Measurements from ENCODE around the gene ZBTB5. TPM values are rescaled to one million over a fixed set of nuclear protein-coding genes. Genes with fewer than 3 reads are reported as not detected.

Gene ZBTB5
- total and polyA plus RNA-seq, 2 of the 13 experiments (the other 11 are each of a cell fraction or from before 2014, with no cell fraction given): 12.5 to 20.5 TPM

DNA sequence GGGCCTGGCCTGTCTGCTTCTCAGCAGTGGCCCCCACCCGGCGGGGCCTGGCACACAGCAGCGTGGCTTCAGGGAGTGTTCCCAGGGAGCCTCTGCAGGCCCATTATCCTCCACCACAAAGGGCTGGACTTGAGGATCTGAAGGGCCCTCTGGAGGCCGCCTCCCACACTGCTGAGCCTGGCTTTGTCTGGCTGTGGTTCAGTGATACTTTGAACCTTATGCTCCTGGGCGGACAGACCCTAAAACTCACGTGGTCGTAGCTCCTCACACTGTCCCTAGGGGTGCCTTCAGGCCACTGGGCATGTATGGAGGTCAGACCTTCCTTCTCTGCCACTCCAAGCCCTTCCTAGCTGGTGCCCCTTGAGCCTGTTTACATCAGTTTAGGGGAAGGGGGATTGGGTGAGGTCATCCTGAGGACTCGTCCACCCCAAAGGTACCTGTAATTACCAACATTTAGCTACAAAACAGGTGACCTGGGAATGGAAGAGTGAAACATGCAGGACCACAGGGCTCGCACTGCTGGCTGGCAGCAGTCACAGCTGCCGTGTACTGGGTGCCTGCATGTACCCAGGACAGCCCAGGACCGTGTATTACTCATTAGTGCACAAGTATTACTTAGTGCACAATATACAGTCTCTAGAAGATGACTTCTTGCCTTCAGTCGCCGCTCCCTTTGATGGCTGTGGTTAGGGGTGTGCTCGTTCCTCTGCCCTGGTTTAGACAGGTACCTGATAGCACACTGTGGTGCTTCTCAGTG, 34.2 kb downstream of the ZBTB5 start (continued):
- TF ChIP-seq, protein P1, sequence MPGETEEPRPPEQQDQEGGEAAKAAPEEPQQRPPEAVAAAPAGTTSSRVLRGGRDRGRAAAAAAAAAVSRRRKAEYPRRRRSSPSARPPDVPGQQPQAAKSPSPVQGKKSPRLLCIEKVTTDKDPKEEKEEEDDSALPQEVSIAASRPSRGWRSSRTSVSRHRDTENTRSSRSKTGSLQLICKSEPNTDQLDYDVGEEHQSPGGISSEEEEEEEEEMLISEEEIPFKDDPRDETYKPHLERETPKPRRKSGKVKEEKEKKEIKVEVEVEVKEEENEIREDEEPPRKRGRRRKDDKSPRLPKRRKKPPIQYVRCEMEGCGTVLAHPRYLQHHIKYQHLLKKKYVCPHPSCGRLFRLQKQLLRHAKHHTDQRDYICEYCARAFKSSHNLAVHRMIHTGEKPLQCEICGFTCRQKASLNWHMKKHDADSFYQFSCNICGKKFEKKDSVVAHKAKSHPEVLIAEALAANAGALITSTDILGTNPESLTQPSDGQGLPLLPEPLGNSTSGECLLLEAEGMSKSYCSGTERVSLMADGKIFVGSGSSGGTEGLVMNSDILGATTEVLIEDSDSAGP (CRISPR knock-in tag; IDR thresholded peaks at IDR 0.05; ENCODE audit: borderline replicate concordance): peak; percentile 36; the same call in 1 of the 2 replicates
- TF ChIP-seq NR1H2 (CRISPR knock-in tag; IDR thresholded peaks at IDR 0.05; ENCODE audit: borderline replicate concordance, low read depth): no peak
- no peak for TF ChIP-seq NCOA1 (CRISPR knock-in tag; IDR thresholded peaks at IDR 0.05)
- TF ChIP-seq, protein P2, sequence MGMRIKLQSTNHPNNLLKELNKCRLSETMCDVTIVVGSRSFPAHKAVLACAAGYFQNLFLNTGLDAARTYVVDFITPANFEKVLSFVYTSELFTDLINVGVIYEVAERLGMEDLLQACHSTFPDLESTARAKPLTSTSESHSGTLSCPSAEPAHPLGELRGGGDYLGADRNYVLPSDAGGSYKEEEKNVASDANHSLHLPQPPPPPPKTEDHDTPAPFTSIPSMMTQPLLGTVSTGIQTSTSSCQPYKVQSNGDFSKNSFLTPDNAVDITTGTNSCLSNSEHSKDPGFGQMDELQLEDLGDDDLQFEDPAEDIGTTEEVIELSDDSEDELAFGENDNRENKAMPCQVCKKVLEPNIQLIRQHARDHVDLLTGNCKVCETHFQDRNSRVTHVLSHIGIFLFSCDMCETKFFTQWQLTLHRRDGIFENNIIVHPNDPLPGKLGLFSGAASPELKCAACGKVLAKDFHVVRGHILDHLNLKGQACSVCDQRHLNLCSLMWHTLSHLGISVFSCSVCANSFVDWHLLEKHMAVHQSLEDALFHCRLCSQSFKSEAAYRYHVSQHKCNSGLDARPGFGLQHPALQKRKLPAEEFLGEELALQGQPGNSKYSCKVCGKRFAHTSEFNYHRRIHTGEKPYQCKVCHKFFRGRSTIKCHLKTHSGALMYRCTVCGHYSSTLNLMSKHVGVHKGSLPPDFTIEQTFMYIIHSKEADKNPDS (CRISPR knock-in tag; IDR thresholded peaks at IDR 0.05): no peak
- peak; percentile 51; the same call in 1 of the 2 replicates for TF ChIP-seq GATAD2A (CRISPR knock-in tag; IDR thresholded peaks at IDR 0.05)
- 0 out of 2 replicates have a peak, but pooled peaks have one; percentile 37 for TF ChIP-seq ZNF607 (CRISPR knock-in tag; IDR thresholded peaks at IDR 0.05; ENCODE audit: borderline replicate concordance)
- TF ChIP-seq, protein P3, sequence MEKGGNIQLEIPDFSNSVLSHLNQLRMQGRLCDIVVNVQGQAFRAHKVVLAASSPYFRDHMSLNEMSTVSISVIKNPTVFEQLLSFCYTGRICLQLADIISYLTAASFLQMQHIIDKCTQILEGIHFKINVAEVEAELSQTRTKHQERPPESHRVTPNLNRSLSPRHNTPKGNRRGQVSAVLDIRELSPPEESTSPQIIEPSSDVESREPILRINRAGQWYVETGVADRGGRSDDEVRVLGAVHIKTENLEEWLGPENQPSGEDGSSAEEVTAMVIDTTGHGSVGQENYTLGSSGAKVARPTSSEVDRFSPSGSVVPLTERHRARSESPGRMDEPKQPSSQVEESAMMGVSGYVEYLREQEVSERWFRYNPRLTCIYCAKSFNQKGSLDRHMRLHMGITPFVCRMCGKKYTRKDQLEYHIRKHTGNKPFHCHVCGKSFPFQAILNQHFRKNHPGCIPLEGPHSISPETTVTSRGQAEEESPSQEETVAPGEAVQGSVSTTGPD (CRISPR knock-in tag; IDR thresholded peaks at IDR 0.05): no peak
- no peak for TF ChIP-seq HDAC6 (IDR thresholded peaks at IDR 0.05; ENCODE audit: low read depth, low read length)
- TF ChIP-seq PITX1 (CRISPR knock-in tag; IDR thresholded peaks at IDR 0.05): peak; percentile 55; the same call in 1 of the 2 replicates
- TF ChIP-seq, protein P4, sequence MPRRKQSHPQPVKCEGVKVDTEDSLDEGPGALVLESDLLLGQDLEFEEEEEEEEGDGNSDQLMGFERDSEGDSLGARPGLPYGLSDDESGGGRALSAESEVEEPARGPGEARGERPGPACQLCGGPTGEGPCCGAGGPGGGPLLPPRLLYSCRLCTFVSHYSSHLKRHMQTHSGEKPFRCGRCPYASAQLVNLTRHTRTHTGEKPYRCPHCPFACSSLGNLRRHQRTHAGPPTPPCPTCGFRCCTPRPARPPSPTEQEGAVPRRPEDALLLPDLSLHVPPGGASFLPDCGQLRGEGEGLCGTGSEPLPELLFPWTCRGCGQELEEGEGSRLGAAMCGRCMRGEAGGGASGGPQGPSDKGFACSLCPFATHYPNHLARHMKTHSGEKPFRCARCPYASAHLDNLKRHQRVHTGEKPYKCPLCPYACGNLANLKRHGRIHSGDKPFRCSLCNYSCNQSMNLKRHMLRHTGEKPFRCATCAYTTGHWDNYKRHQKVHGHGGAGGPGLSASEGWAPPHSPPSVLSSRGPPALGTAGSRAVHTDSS (CRISPR knock-in tag; conservative IDR thresholded peaks at IDR 0.05): no peak
- TF ChIP-seq, protein P5, sequence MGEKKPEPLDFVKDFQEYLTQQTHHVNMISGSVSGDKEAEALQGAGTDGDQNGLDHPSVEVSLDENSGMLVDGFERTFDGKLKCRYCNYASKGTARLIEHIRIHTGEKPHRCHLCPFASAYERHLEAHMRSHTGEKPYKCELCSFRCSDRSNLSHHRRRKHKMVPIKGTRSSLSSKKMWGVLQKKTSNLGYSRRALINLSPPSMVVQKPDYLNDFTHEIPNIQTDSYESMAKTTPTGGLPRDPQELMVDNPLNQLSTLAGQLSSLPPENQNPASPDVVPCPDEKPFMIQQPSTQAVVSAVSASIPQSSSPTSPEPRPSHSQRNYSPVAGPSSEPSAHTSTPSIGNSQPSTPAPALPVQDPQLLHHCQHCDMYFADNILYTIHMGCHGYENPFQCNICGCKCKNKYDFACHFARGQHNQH (CRISPR knock-in tag; IDR thresholded peaks at IDR 0.05): no peak
- peak; percentile 52; the same call in 1 of the 2 replicates for TF ChIP-seq REPIN1 (CRISPR knock-in tag; IDR thresholded peaks at IDR 0.05; ENCODE audit: borderline replicate concordance, low read depth)
- no peak; the same call in 1 of the 2 replicates for TF ChIP-seq POLR2G (IDR thresholded peaks at IDR 0.05; ENCODE audit: low read depth, low read length)
- TF ChIP-seq NFE2L2 (IDR thresholded peaks at IDR 0.05; ENCODE audit: low read length): no peak
- TF ChIP-seq ZNF629 (CRISPR knock-in tag; conservative IDR thresholded peaks at IDR 0.05): peak; percentile 64
- TF ChIP-seq PHF8 (CRISPR knock-in tag; IDR thresholded peaks at IDR 0.05): no peak
- TF ChIP-seq PPARG (CRISPR knock-in tag; conservative IDR thresholded peaks at IDR 0.05): no peak
- TF ChIP-seq EHMT2 (IDR thresholded peaks at IDR 0.05; ENCODE audit: borderline replicate concordance, low read depth, low read length): no peak
- TF ChIP-seq ZNF343 (CRISPR knock-in tag; IDR thresholded peaks at IDR 0.05): peak; percentile 51; the same call in 1 of the 2 replicates
- no peak for TF ChIP-seq ZNF432 (CRISPR knock-in tag; IDR thresholded peaks at IDR 0.05; ENCODE audit: borderline replicate concordance)
- TF ChIP-seq JDP2 (CRISPR knock-in tag; IDR thresholded peaks at IDR 0.05; ENCODE audit: borderline replicate concordance): no peak
- no peak for TF ChIP-seq ZNF678 (CRISPR knock-in tag; IDR thresholded peaks at IDR 0.05)

Data from HepG2 (cell line).